ENCODE results near the gene ICE2. TPM values are rescaled to one million over a fixed set of nuclear protein-coding genes. Genes with fewer than 3 reads are reported as not detected.

ICE2 gene, protein sequence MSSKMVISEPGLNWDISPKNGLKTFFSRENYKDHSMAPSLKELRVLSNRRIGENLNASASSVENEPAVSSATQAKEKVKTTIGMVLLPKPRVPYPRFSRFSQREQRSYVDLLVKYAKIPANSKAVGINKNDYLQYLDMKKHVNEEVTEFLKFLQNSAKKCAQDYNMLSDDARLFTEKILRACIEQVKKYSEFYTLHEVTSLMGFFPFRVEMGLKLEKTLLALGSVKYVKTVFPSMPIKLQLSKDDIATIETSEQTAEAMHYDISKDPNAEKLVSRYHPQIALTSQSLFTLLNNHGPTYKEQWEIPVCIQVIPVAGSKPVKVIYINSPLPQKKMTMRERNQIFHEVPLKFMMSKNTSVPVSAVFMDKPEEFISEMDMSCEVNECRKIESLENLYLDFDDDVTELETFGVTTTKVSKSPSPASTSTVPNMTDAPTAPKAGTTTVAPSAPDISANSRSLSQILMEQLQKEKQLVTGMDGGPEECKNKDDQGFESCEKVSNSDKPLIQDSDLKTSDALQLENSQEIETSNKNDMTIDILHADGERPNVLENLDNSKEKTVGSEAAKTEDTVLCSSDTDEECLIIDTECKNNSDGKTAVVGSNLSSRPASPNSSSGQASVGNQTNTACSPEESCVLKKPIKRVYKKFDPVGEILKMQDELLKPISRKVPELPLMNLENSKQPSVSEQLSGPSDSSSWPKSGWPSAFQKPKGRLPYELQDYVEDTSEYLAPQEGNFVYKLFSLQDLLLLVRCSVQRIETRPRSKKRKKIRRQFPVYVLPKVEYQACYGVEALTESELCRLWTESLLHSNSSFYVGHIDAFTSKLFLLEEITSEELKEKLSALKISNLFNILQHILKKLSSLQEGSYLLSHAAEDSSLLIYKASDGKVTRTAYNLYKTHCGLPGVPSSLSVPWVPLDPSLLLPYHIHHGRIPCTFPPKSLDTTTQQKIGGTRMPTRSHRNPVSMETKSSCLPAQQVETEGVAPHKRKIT
- 24.6 TPM for total RNA-seq (2013)
- polyA plus RNA-seq (10 to 100 TPM in 2 of 3 donors, 1 to 10 TPM in 1; 10.0 to 27.0 (median 24.8) TPM), polyA minus RNA-seq (7.6 and 12.7 TPM in 2 replicates), total RNA-seq (16.4 to 49.6 (median 26.7) reads per million in 11 experiments)

DNA sequence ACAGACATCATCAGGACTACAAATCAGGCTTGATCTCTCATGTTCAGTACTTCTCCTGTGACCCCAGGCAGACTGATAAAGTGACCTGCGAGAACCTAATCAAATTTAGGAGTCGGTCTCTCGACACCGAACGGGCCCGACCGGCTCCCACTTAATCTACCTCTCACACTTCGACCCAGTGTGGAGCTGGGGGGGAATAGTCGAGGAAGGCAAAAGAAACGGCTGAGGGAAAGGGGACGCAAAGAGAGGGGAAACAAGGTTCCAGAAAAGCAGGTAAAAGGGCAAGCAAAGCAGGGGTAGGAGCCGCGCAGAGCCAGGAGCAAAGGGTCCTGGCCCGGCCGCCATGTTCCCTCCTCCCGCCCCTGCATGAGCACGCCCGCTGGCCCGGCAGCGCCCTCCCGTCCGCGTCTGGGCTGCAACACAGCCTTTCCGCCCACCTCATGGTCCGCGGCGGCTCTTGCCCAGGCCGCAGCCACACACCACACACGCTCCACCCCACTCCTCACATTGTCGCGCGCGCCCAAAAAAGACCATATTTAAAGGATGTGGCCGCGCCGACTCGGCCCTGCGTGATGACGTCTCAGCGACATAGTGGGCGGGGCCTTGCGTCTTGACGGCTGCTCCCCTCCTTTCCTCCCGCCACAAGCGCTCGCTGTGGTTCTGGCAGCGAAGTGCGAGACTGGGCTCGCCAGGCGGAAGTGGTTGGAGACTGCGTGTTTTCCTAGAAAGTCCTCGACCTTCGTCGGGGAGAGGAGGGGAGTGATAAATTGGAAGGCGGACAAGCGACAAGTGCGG, at the start of gene ICE2:
TSS of gene ICE2 (minus strand) at position 577 of the 795 bp plus-strand sequence. CDS start 1,165 bp downstream, outside the sequence.
- Histone ChIP-seq H3K9me3 (replicated peaks in 1 of 2; ENCODE audit: control insufficient read depth in 1 of 2, insufficient read depth in 1 of 2, low read length in 2 of 2) (no peaks in the 10 kb centered on the region), H3K36me3 (replicated peaks in 1 of 2; ENCODE audit: control insufficient read depth in 1 of 2, insufficient read depth in 2 of 2, low read length in 2 of 2) (peaks cover 7 to 11% of the 10 kb centered on the region in 2 donors), H3K4me1 (ENCODE audit: control insufficient read depth in 1 of 2, insufficient read depth in 2 of 2, low read length in 2 of 2) (peaks cover 19 to 35% of the 10 kb centered on the region in 2 donors), H3K27me3 (ENCODE audit: control insufficient read depth in 2 of 2, insufficient read depth in 2 of 2, low read length in 2 of 2) (no peaks in the 10 kb centered on the region), H2AFZ (ENCODE audit: insufficient read depth, low read depth, low read length, poor library complexity, severe bottlenecking) (peak within 1 kb of the TSS; percentile 100), H3K79me2 (ENCODE audit: insufficient read depth, low read length) (peaks cover 59% of the 10 kb centered on the region), H3K4me3 (replicated peaks in 1 of 3; ENCODE audit: low read depth in 2 of 3, low read length in 3 of 3) (peak within 1 kb of the TSS; percentile 55 to 96 (median 72)), H4K20me1 (ENCODE audit: insufficient read depth, low read length) (no peaks in the 10 kb centered on the region), H3K27ac (ENCODE audit: low read depth in 1 of 2, low read length in 2 of 2) (peak within 1 kb of the TSS; percentile 60 to 96), H3K9ac (ENCODE audit: insufficient read depth, low read length, poor library complexity, severe bottlenecking) (peak within 1 kb of the TSS; percentile 93), H3K4me2 (replicated peaks; ENCODE audit: extremely low read depth, low read length, poor library complexity, severe bottlenecking) (peak within 1 kb of the TSS; percentile 90)
- Mint-ChIP-seq H3K4me1 (peaks cover 36% of the 10 kb centered on the region), H3K27ac (peak within 1 kb of the TSS; percentile 97 to 99 (median 98)), H3K9me3 (peaks cover 0 to 2% (median 0%) of the 10 kb centered on the region in 7 donors), H3K4me3 (peak within 1 kb of the TSS; percentile 99 to 100), H3K36me3 (peaks cover 6 to 15% of the 10 kb centered on the region in 2 donors), H3K27me3 (ENCODE audit: low read depth in 3 of 3) (no peaks in the 10 kb centered on the region)
- intact Hi-C loops (cut with micrococcal nuclease), result no loop called here
- DNase-seq, result peak; percentile 92 to 94 (median 93)
- TF ChIP-seq CTCF (IDR thresholded peaks at IDR 0.05), result no peak
- WGBS (ENCODE audit: insufficient coverage), result under 1% methylated on average over 35 of the region's 57 CpGs
